BLaER1 treated with 17β-estradiol and CSF1 and Interleukin-3, amounts not matched to agents 10 nM and 100 nM (cell line): ENCODE measurements around the gene HSPA4.

ENCODE experiments used
- H3K27ac ChIP-seq, 11 experiments: shearing (Covaris generic); formaldehyde crosslinking; 2 replicates each; pipeline ENCODE4 v1.8.1; 2022
- H3K27me3 ChIP-seq, 11 experiments: shearing (Covaris generic); formaldehyde crosslinking; 2 replicates each; pipeline ENCODE4 v1.8.1; 2022
- H3K36me3 ChIP-seq, 11 experiments: shearing (Covaris generic); formaldehyde crosslinking; 2 replicates each; pipeline ENCODE4 v1.8.1; 2022
- H3K4me1 ChIP-seq, 10 experiments: shearing (Covaris generic); formaldehyde crosslinking; 2 replicates each; pipeline ENCODE4 v1.8.1; 2022
- H3K4me2 ChIP-seq, 11 experiments: shearing (Covaris generic); formaldehyde crosslinking; 2 replicates each; pipeline ENCODE4 v1.8.1; 2022
- H3K4me3 ChIP-seq, 10 experiments: shearing (Covaris generic); formaldehyde crosslinking; 2 replicates each; pipeline ENCODE4 v1.8.1; 2022
- H3K9ac ChIP-seq, 11 experiments: shearing (Covaris generic); formaldehyde crosslinking; 2 replicates each; pipeline ENCODE4 v1.8.1; 2022
- H3K9me3 ChIP-seq, 11 experiments: shearing (Covaris generic); formaldehyde crosslinking; replicated peaks in 1 of 11; 2 replicates each; pipeline ENCODE4 v1.8.1; 2022
- H4K20me1 ChIP-seq, 11 experiments: shearing (Covaris generic); formaldehyde crosslinking; 2 replicates each; pipeline ENCODE4 v1.8.1; 2022
- Cebpa-rat ChIP-seq, 11 experiments: shearing (Covaris generic); IDR thresholded peaks; 2 replicates each; pipeline ENCODE4 v1.8.1; 2022

Gene HSPA4

GRCh38 chr5:133147411-133147810 is 95.6 kb downstream of the HSPA4 start:
- no peaks in the 10 kb centered on the region for H3K27me3 ChIP-seq
- no peak overlapping the region for H3K27ac ChIP-seq
- no peak overlapping the region for H3K9ac ChIP-seq
- H3K9me3 ChIP-seq: peaks cover 17 to 28% (median 19%) of the 10 kb centered on the region in 11 experiments
- H3K4me1 ChIP-seq: peaks cover 9 to 33% (median 16%) of the 10 kb centered on the region in 10 experiments; a peak in 18 of 20 replicates
- no peak for TF ChIP-seq Cebpa-rat (IDR thresholded peaks at IDR 0.05)
- no peaks in the 10 kb centered on the region for H4K20me1 ChIP-seq
- peak overlapping the region in 9 of 11 experiments; percentile 4 to 78 (median 57); a peak in 14 of 22 replicates for H3K4me2 ChIP-seq
- H3K36me3 ChIP-seq: no peaks in the 10 kb centered on the region; a peak in 1 of 22 replicates
- H3K4me3 ChIP-seq: no peak overlapping the region

- Histone ChIP-seq H3K4me2 (peak overlapping the region; percentile 4 to 78 (median 51); a peak in 20 of 22 replicates), H3K9me3 (peaks cover 17 to 23% (median 19%) of the 10 kb centered on the region in 11 experiments), H3K27me3 (no peaks in the 10 kb centered on the region), H3K27ac (no peak overlapping the region; a peak in 1 of 22 replicates), H3K9ac (0 out of 22 replicates have a peak overlapping the region, but pooled peaks of 1 of the 11 experiments have one; percentile 20), H3K4me3 (no peak overlapping the region), H3K36me3 (no peaks in the 10 kb centered on the region; a peak in 1 of 22 replicates), H3K4me1 (peaks cover 9 to 33% (median 16%) of the 10 kb centered on the region in 10 experiments; a peak in 18 of 20 replicates), H4K20me1 (no peaks in the 10 kb centered on the region)
- TF ChIP-seq Cebpa-rat (IDR thresholded peaks at IDR 0.05): no peak
These were observed 96.2 kb downstream of the HSPA4 start for GRCh38 chr5:133147815-133148567.

- Histone ChIP-seq H3K4me2 (peak overlapping the region in 3 of 11 experiments; percentile 14 to 78 (median 34); a peak in 2 of 22 replicates), H3K27me3 (no peaks in the 10 kb centered on the region), H4K20me1 (no peaks in the 10 kb centered on the region), H3K4me3 (no peak overlapping the region), H3K27ac (no peak overlapping the region), H3K9me3 (peaks cover 4 to 12% (median 7%) of the 10 kb centered on the region in 11 experiments), H3K9ac (no peak overlapping the region), H3K36me3 (no peaks in the 10 kb centered on the region; a peak in 1 of 22 replicates), H3K4me1 (peaks cover 9 to 33% (median 16%) of the 10 kb centered on the region in 10 experiments; a peak in 18 of 20 replicates)
- no peak for TF ChIP-seq Cebpa-rat (IDR thresholded peaks at IDR 0.05)
These were observed 97.5 kb downstream of the HSPA4 start for GRCh38 chr5:133149345-133149744.

GRCh38 chr5:133150909-133151544 is 99.2 kb downstream of the HSPA4 start:
- no peak overlapping the region for H3K9ac ChIP-seq
- no peak overlapping the region for H3K4me3 ChIP-seq
- no peaks in the 10 kb centered on the region for H3K27me3 ChIP-seq
- no peaks in the 10 kb centered on the region for H3K36me3 ChIP-seq
- H3K9me3 ChIP-seq: no peaks in the 10 kb centered on the region
- no peaks in the 10 kb centered on the region for H4K20me1 ChIP-seq
- H3K4me1 ChIP-seq: peaks cover 9 to 33% (median 16%) of the 10 kb centered on the region in 10 experiments; a peak in 18 of 20 replicates
- no peak for TF ChIP-seq Cebpa-rat (IDR thresholded peaks at IDR 0.05)
- no peak overlapping the region for H3K4me2 ChIP-seq
- no peak overlapping the region for H3K27ac ChIP-seq

GRCh38 chr5:133154274-133155075 is 102.7 kb downstream of the HSPA4 start:
- H3K27ac ChIP-seq: no peak overlapping the region
- no peak for TF ChIP-seq Cebpa-rat (IDR thresholded peaks at IDR 0.05)

GRCh38 chr5:133155326-133155969 is 103.6 kb downstream of the HSPA4 start:
- H3K4me2 ChIP-seq: no peak overlapping the region
- no peaks in the 10 kb centered on the region for H4K20me1 ChIP-seq
- TF ChIP-seq Cebpa-rat (IDR thresholded peaks at IDR 0.05): no peak
- peaks cover 0 to 11% (median 0%) of the 10 kb centered on the region in 11 experiments; a peak in 2 of 22 replicates for H3K9me3 ChIP-seq
- no peaks in the 10 kb centered on the region for H3K4me1 ChIP-seq
- no peaks in the 10 kb centered on the region for H3K36me3 ChIP-seq
- H3K27me3 ChIP-seq: no peaks in the 10 kb centered on the region
- H3K27ac ChIP-seq: no peak overlapping the region
- H3K9ac ChIP-seq: no peak overlapping the region
- H3K4me3 ChIP-seq: no peak overlapping the region

More at GRCh38 chr5:133154274-133155075, 102.7 kb downstream of the HSPA4 start:
- H4K20me1 ChIP-seq: no peaks in the 10 kb centered on the region
- no peaks in the 10 kb centered on the region for H3K36me3 ChIP-seq
- no peak overlapping the region for H3K4me2 ChIP-seq
- H3K4me3 ChIP-seq: no peak overlapping the region
- H3K9me3 ChIP-seq: peaks cover 0 to 11% (median 0%) of the 10 kb centered on the region in 11 experiments; a peak in 2 of 22 replicates
- no peaks in the 10 kb centered on the region for H3K27me3 ChIP-seq
- peaks cover 0 to 9% (median 0%) of the 10 kb centered on the region in 10 experiments; a peak in 6 of 20 replicates for H3K4me1 ChIP-seq
- H3K9ac ChIP-seq: no peak overlapping the region
